ENCODE data around the gene RPL34. TPM values are rescaled to one million over a fixed set of nuclear protein-coding genes. Genes with fewer than 3 reads are reported as not detected.

The RPL34 gene
- total and polyA plus RNA-seq, 2 of the 8 experiments (the other 6 are each of a cell fraction or from before 2014, with no cell fraction given) = 1,430 to 2,987 TPM

GRCh38 chr4:108650212-108651013 lies 30.0 kb downstream of the RPL34 start, which contains the start of gene OSTC:
TSS of gene OSTC (plus strand) at chr4:108650599. CDS start at chr4:108650656, 57 bp downstream.
- Histone ChIP-seq H3K56ac (replicated peaks; ENCODE audit: insufficient read length, low read depth, low read length) (no peak within 1 kb of the TSS), H3K4ac (replicated peaks; ENCODE audit: insufficient read length, low read depth, low read length) (no peak within 1 kb of the TSS), H3K23ac (ENCODE audit: insufficient read length) (no peak within 1 kb of the TSS), H2BK12ac (ENCODE audit: low read depth, low read length) (peak within 1 kb of the TSS; percentile 20; the same call in 1 of the 2 replicates), H3K36me3 (ENCODE audit: control insufficient read depth in 2 of 4, insufficient read depth in 4 of 4, low read length in 3 of 4) (no peaks in the 10 kb centered on the region), H2BK5ac (ENCODE audit: low read depth, low read length) (peak within 1 kb of the TSS; percentile 54), H3K27me3 (replicated peaks in 1 of 4; ENCODE audit: control insufficient read depth in 3 of 4, extremely low read depth in 1 of 4, insufficient read depth in 3 of 4, low read length in 3 of 4) (no peaks in the 10 kb centered on the region), H2BK20ac (ENCODE audit: low read length) (no peak within 1 kb of the TSS), H4K8ac (ENCODE audit: extremely low read depth, insufficient read depth, low read length) (peak within 1 kb of the TSS; percentile 75; the same call in 1 of the 2 replicates), H4K5ac (ENCODE audit: insufficient read length, low read depth, low read length) (peak within 1 kb of the TSS; percentile 84), H3K4me1 (replicated peaks in 1 of 4; ENCODE audit: control insufficient read depth in 3 of 4, insufficient read depth in 4 of 4, low read length in 3 of 4) (no peaks in the 10 kb centered on the region), H2BK120ac (replicated peaks; ENCODE audit: low read depth, low read length) (no peak within 1 kb of the TSS), H2AFZ (ENCODE audit: low read length) (peak within 1 kb of the TSS; percentile 98), H3K9ac (replicated peaks in 1 of 4; ENCODE audit: extremely low read depth in 1 of 4, low read depth in 3 of 4, low read length in 3 of 4) (peak within 1 kb of the TSS; percentile 57 to 95 (median 77)), H4K91ac (replicated peaks; ENCODE audit: insufficient read length, low read length) (no peak within 1 kb of the TSS), H4K20me1 (replicated peaks in 1 of 2; ENCODE audit: control insufficient read depth in 1 of 2, insufficient read depth in 2 of 2, low read length in 2 of 2) (peaks cover 0 to 2% of the 10 kb centered on the region in 2 experiments), H2AK5ac (ENCODE audit: low read depth, low read length) (no peak within 1 kb of the TSS), H3K79me2 (ENCODE audit: control insufficient read depth in 1 of 2, insufficient read depth in 2 of 2, low read length in 2 of 2) (peaks cover 6 to 47% of the 10 kb centered on the region in 2 experiments), H3K9me3 (ENCODE audit: insufficient read depth in 2 of 2, low read depth in 1 of 2, low read length in 1 of 2) (no peaks in the 10 kb centered on the region), H3K23me2 (ENCODE audit: low read depth, low read length) (no peaks in the 10 kb centered on the region), H3K4me3 (ENCODE audit: extremely low read depth in 1 of 4, insufficient read depth in 2 of 4, low read depth in 3 of 4, low read length in 4 of 4) (peak within 1 kb of the TSS; percentile 67 to 98 (median 89)), H3K27ac (ENCODE audit: low read depth, low read length) (peak within 1 kb of the TSS; percentile 80), H3K4me2 (ENCODE audit: insufficient read depth in 1 of 2, low read depth in 2 of 2, low read length in 2 of 2) (peak within 1 kb of the TSS; percentile 60 to 63), H3K14ac (ENCODE audit: insufficient read length) (no peak within 1 kb of the TSS), H2BK15ac (ENCODE audit: low read length) (no peak within 1 kb of the TSS), H3K79me1 (ENCODE audit: low read depth, low read length) (peaks cover 2% of the 10 kb centered on the region; the same call in 1 of the 2 replicates), H3K18ac (ENCODE audit: extremely low read depth, low read length) (peak within 1 kb of the TSS; percentile 66; the same call in 1 of the 2 replicates)
- DNase-seq (ENCODE audit: low read depth in 1 of 2, low spot score in 2 of 2) (peak; percentile 75 to 93), FAIRE-seq (peak; percentile 88)
- WGBS, 2 experiments (ENCODE audit: extremely low coverage in 1 of 2, insufficient coverage in 1 of 2, insufficient read length in 1 of 2, insufficient replicate concordance in 2 of 2, low coverage in 1 of 2, low lambda C conversion rate in 2 of 2, missing lambda C conversion rate in 1 of 2) = 1% methylated on average over 45 of the region's 45 CpGs; no CpG with 5 or more reads in 1 of the 2 experiments
- ChIA-PET POLR2A (ENCODE audit: partially characterized antibody) (interaction anchor here (0.6 to 3.7 kb wide), 17 partner anchors 8 to 359 kb away, joined by 3 to 25 read pairs (median 4); partner anchors contain the start of genes ETNPPL and RPL34), CTCF (ENCODE audit: partially characterized antibody) (interaction anchor here (0.7 to 1.3 kb wide), 5 partner anchors 13 to 812 kb away, joined by 3 to 4 read pairs (median 3); no protein-coding TSS in a partner anchor)
- no peak for TF ChIP-seq FOSL1 (IDR thresholded peaks at IDR 0.05; ENCODE audit: insufficient read depth, low read depth, low read length)
- peak; percentile 66; the same call in 1 of the 2 replicates for TF ChIP-seq SP4 (IDR thresholded peaks at IDR 0.05; ENCODE audit: low read length)
- TF ChIP-seq GTF2F1 (IDR thresholded peaks at IDR 0.05; ENCODE audit: borderline replicate concordance, low read depth, low read length) = no peak
- TF ChIP-seq GABPA (IDR thresholded peaks at IDR 0.05; ENCODE audit: borderline replicate concordance, insufficient read depth, low read length) = no peak
- TF ChIP-seq RAD21 (IDR thresholded peaks at IDR 0.05 in 1 of 2, conservative IDR thresholded peaks at IDR 0.05 in 1 of 2; ENCODE audit: low read depth in 2 of 2, low read length in 2 of 2) = no peak
- TF ChIP-seq E2F6 (IDR thresholded peaks at IDR 0.05) = peak; percentile 73
- TF ChIP-seq, protein P1, sequence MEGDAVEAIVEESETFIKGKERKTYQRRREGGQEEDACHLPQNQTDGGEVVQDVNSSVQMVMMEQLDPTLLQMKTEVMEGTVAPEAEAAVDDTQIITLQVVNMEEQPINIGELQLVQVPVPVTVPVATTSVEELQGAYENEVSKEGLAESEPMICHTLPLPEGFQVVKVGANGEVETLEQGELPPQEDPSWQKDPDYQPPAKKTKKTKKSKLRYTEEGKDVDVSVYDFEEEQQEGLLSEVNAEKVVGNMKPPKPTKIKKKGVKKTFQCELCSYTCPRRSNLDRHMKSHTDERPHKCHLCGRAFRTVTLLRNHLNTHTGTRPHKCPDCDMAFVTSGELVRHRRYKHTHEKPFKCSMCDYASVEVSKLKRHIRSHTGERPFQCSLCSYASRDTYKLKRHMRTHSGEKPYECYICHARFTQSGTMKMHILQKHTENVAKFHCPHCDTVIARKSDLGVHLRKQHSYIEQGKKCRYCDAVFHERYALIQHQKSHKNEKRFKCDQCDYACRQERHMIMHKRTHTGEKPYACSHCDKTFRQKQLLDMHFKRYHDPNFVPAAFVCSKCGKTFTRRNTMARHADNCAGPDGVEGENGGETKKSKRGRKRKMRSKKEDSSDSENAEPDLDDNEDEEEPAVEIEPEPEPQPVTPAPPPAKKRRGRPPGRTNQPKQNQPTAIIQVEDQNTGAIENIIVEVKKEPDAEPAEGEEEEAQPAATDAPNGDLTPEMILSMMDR (IDR thresholded peaks at IDR 0.05; ENCODE audit: control extremely low read depth in 1 of 3, insufficient read depth in 1 of 3, low read depth in 1 of 3, low read length in 3 of 3) = peak in 1 of 3 experiments; percentile 8; a peak in 1 of 4 replicates

All from H1 (cell line).